GM12874 (cell line): Measurements from ENCODE around the gene BEND6.

ENCODE experiments used
- CTCF ChIP-seq: IDR thresholded peaks from 2 replicates; pipeline ENCODE4 v1.5.1; 2011; ENCODE audit warnings: low read depth, mild to moderate bottlenecking, control low read depth, low read length, moderate library complexity; ENCODE audit not compliant: insufficient read depth

Gene BEND6

DNA sequence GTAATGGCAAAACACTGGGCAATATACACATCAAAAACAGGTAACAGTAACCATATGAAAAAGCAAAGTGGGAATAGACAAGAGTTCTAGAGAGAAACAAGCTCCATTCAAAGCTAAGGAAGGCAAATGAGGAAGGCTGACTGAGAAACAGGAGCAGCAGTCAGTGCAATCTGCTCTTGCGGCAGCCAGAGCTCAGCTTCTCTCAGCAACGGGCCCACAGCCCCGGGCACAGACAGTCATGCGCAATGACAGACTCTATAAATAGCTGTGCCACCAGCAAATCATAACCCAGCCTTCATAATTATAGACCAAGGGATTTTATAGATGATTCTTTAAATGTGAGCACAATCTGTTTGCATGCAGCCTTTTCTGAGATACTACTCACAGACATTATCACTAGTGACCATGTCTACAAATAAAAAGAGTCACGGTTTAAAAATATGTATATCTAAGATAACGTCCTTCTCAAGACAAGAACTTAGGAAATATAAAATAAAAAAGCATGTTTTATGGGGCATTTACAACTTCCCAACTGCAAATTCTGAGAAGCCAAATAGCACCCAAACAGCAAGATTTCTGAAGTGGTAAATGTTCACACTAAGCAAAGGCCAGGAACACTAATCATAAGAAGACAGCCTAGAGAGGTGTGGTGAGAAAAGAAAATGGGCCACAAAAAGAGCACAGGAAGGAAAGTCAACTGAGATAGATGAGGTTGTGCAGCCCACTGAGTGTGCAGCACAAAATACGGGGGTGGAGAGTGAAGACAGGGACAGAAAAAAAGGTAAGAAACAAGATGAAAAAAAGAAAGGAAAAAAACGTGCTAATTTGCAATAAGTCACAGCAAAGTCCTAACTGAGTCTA is 39.9 kb upstream of the BEND6 start:
- TF ChIP-seq CTCF, result no peak

GRCh38 chr6:56915832-56916231 is 39.1 kb upstream of the BEND6 start:
- no peak for TF ChIP-seq CTCF

DNA sequence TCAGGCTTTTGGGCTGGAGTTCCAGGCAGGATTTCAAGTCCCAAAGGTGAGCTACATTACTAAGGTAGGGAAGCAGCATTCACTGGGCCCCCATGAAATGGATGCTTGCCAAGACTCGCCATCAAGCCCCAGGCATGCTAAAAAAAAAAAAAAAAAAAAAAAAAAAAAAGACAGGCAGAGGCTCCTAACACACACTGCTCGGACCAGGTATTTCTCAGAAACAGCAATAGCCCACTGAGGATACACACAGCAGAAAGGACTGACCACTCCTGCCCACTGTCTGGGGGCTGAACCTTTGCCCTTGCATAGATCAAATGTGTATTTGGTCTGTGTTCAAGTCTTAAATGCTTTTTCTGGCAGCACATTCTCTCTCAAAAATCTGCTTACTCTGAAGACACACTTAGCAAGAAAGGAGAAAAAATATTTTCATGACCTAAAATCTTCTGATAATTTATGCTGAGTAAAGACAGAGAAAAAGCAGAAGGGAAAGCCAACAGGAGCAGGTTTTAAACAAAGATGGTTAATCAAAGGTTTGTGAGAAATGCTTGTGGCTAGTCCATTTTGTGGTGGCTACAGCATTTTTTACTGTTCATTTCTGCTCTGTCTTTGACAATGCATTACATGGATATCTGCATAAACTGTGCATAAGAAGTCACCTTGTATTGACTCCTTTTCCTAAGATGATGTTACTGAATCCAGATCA is 37.9 kb upstream of the BEND6 start:
- TF ChIP-seq CTCF, result no peak

- TF ChIP-seq CTCF, result no peak
These were observed 32.3 kb upstream of the BEND6 start for GRCh38 chr6:56922645-56923044.

GRCh38 chr6:56923565-56923964 is 31.3 kb upstream of the BEND6 start:
- no peak for TF ChIP-seq CTCF

- no peak for TF ChIP-seq CTCF
These were observed 27.1 kb upstream of the BEND6 start for GRCh38 chr6:56927538-56928453.

- TF ChIP-seq CTCF, result no peak
These were observed 24.1 kb upstream of the BEND6 start for GRCh38 chr6:56930846-56931245.
